ENCODE measurements around the gene ACO2.
"Not testable (repeated sequence)": the region's sequence is repeated elsewhere in the genome, so short reads cannot be mapped to it uniquely, and the experiment has no call there.

Gene ACO2

DNA sequence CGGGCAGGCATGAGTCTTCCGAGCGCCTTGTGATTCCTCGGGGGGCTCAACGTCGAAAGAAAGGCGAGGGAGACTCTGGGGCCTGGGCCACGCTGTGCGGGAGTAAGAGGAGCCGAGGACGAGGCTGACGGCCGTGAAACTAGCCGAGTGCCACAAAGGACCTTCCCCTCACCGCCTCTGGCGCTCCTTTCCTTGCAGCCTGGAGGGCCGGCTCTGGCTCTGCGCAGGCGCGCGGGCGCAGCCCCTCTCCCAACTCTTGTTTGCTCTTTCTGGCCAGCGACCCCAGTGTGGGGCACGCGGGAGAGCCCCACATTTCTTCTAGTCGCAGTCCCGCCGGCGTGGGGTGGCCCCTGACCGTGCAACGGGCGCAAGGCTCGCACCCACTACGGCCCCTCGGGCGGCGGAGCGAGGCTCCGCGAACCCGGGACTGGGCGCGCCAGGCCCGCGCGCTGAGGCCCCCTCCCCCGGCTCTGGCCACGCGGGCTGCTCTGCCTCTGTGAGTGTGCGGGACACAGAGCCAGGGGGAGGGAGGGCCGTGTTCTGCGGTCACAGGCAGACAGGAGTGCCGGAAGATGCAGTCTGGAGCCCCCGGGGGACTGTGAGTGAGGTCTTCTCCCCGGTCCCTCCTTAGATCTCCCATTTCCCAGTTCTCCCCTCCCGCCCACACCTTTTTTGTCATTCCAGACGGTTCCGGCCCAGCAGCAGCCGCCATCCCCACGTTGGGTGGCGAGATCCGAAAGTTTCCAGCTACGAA is 21.3 kb upstream of the ACO2 start:
- peak; percentile 20 to 42 for DNase-seq (ENCODE audit: low read depth in 1 of 2, low spot score in 1 of 2)

DNA sequence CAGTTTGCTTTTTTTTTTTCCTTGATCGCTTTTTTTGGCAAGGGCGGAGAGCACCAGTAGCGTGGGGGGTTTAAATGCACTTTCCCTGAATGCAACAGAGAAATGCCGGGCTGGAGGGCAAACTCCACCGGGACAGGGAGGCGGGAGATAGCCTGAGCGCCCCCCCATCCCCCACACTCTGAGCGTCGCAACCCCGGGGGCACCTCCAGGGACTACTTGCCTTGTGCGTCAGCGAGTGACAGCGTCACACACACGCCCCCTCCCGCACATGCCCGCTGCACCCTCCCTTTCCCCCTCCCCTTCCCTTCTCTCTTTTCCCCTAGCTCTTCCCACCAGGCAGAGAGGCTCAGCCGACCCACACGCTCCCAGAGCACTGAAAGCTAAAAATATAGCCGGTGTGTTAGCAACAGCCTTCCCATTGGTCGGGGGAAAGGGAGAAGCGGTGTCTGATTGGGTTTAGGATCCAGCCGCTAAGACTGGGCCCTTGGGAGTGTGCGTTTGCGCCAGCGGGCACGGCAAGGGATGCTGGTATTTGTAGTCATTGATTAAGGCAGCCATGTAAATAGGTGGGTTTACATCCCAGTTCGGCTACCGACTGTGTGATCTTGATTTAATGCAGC is 20.6 kb upstream of the ACO2 start:
- DNase-seq (ENCODE audit: low read depth in 1 of 2, low spot score in 1 of 2), result peak; percentile 69 to 84

GRCh38 chr22:41458161-41458728 is 10.7 kb upstream of the ACO2 start:
- DNase-seq (ENCODE audit: low read depth in 1 of 2, low spot score in 1 of 2), result no peak

DNA sequence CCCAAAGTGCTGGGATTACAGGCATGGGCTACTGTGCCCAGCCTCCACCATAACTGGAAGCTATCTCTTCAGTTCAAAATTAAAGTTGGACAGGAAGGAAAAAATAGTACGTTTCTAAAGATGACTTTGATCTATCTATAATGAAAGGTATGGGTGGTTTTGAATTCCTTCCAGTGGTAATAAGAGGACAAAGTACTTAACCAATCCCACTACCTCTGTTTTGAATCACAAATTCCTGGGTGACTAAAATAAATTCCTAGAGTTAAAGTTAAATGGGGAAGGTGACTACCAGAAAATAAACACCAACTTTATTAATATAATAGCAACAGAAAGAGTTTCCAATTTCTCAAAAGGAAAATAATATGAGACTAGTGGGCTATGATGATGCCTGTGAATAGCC is 9.5 kb upstream of the ACO2 start:
- no peak for DNase-seq (ENCODE audit: low read depth in 1 of 2, low spot score in 1 of 2)

- DNase-seq (ENCODE audit: low read depth in 1 of 2, low spot score in 1 of 2), result not testable (repeated sequence)
These were observed 8.8 kb upstream of the ACO2 start for GRCh38 chr22:41460071-41460470.

GRCh38 chr22:41461901-41462300 is 7.0 kb upstream of the ACO2 start:
- no peak for DNase-seq (ENCODE audit: low read depth in 1 of 2, low spot score in 1 of 2)

DNA sequence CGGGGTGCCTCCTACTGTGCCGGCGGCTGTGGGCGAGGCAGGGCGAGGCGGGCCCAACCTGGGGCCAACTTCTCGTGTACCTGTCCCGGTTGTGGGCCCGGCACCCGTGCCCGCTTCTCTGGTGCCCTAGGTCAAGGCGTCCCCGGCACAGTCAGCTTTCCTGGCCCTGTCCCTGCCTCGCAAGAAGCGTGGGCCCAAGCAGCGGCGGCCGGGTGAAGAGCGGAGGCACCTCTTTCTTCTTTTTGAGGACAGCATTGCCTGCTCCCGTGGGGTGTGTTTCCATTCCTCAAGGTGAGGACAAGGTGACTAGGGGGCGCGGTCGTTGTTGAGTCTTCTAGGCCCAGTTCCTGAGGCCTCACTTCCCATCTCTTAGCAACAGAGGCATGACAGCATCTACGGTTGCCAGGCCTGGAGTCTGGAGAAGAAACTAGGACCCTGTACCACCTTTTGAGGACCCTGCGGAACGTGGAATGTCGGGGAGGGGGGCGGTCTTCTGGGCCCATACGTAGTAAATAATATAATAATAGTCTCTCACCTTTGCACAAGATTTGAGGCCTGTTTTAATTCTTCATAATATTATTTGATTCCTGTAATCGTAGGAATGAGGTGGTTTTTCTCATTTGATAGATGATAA is 418 bp downstream of the ACO2 start:
- no peak for DNase-seq (ENCODE audit: low read depth in 1 of 2, low spot score in 1 of 2)

DNA sequence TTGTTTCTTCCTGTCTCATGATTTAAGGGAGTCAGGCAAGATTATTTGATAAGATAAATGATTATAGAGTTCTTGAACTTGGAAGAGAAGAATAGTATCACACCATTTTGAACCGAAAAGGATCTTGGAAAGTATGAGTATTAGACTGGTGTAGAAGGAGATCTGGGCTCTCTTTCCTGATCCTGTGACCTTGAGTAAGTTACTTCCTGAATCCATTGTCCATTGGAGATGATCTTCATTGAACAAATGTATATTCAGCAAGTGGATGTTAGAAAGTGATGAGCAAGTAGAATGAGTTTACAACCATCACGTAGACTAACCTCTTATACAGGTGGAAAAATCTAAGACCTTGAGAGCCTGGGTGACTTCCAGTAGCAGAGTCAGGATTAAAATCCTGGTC is 2.0 kb downstream of the ACO2 start:
- DNase-seq (ENCODE audit: low read depth in 1 of 2, low spot score in 1 of 2), result no peak

DNA sequence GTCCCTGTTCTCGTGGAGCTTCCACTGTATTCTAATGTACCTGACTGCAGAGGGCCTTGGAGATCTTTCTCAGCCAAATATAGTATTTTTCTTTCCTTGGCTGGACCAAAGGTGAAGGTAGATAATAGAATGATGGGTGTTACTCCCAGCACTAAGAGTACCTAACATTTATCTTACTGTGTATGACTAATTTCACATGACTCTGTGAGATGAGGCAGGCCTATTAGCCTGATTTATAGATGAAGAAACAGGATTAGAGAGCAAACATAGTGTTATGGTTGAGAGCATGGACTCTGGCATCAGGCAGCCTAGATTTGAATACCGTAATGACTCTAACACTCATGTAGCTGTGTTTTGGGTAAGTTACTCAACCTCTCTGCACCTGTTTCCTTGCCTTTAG is 2.7 kb downstream of the ACO2 start:
- DNase-seq (ENCODE audit: low read depth in 1 of 2, low spot score in 1 of 2), result no peak

DNA sequence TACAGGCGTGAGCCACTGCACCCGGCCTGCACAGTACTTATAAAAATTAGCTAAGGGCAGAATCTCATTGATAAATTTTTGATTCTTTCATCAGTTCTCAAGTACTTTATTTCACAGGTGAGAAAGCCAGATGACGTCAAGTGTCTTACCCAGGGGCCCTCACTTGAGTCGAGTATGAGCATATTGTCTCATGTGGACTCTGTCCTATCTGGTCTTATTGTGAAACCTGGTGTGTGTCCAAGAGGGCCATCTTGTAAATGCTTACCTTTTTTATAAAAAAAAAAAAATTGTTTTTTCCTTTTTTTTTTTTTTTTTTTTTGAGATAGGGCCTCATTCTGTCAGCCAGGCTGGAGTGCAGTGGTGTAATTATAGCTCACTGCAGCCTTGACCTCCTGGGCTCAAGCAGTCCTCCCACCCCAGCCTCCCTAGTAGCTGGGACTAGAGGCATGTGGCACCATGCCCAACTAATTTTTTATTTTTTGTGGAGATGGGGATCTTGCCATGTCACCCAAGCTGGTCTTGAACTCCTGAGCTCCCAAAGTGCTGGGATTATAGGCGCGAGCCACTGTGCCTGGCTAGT is 6.0 kb downstream of the ACO2 start:
- no peak for DNase-seq (ENCODE audit: low read depth in 1 of 2, low spot score in 1 of 2)

DNA sequence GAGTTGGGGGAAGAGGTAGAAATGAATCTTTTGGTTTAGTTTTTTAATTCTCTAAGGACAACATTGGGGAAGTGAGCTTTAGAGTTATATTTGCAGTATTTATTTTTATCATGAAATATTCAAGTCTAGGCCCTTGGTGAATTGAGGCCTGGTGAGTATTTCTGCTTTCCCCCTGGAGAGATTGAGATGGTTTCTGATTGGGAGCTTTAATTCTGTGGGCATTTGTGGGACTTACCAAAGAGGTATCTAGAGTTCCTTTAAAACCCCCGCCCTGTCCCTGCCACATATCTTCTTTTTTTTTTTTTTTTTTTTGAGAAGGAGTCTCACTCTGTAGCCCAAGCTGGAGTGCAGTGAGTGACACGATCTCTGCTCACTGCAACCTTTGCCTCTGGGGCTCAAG is 9.6 kb downstream of the ACO2 start:
- no peak for DNase-seq (ENCODE audit: low read depth in 1 of 2, low spot score in 1 of 2)

GRCh38 chr22:41478891-41479521 is 10.1 kb downstream of the ACO2 start:
- no peak for DNase-seq (ENCODE audit: low read depth in 1 of 2, low spot score in 1 of 2)

- no peak for DNase-seq (ENCODE audit: low read depth in 1 of 2, low spot score in 1 of 2)
These were observed 10.9 kb downstream of the ACO2 start for GRCh38 chr22:41479671-41480396.

- DNase-seq (ENCODE audit: low read depth in 1 of 2, low spot score in 1 of 2), result no peak
These were observed 11.4 kb downstream of the ACO2 start for GRCh38 chr22:41480397-41480735.

GRCh38 chr22:41481131-41481830 is 12.4 kb downstream of the ACO2 start:
- DNase-seq (ENCODE audit: low read depth in 1 of 2, low spot score in 1 of 2), result no peak

DNA sequence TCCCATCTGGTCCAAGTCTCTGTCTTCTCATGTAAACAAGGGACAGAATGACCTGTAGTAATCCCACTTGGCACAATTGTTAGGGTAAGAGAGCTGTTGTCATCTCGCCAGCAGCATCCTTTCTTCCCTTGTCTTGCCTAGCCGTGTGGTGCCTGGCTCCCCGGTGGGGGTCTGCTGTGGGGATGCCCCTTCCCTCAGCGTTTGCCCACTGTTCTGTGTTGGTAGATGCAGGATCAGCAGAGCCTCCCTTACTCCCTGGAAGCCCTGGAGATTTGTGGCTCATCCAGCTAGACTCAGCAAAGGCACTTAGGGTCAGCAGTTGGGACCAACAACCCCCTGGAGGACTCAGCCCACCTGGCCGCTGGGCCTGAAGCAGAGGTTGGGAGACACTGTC is 13.0 kb downstream of the ACO2 start:
- DNase-seq (ENCODE audit: low read depth in 1 of 2, low spot score in 1 of 2), result no peak

DNA sequence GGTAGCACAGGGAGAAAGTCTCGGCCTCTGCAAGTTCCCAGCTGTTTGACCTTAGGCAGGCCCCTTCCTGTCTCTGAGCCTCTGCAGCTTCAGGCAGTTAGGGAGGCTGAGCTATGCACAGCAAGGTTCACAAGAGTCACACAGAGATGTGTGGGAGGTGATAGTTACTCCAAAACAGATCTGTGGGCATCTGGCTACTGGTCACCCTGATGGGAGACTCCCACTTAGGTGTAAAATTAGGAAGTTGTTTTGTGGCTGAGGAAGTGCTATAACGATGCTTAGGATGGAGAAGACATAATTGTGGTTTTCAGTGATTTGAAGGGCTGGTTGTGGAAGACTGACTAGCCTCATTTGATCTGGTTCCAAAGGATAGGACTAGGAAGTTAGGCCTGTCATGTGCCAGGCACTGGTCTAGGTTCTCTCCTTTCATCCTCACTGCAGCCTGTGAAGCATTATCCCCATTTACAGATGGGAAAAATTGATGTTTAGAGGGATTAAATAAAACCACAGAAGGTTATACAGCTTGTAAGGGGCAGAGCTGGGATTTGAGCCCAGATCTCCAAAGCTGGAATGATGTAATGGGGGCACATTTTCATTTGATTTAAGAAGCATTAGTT is 13.5 kb downstream of the ACO2 start:
- no peak for DNase-seq (ENCODE audit: low read depth in 1 of 2, low spot score in 1 of 2)

DNA sequence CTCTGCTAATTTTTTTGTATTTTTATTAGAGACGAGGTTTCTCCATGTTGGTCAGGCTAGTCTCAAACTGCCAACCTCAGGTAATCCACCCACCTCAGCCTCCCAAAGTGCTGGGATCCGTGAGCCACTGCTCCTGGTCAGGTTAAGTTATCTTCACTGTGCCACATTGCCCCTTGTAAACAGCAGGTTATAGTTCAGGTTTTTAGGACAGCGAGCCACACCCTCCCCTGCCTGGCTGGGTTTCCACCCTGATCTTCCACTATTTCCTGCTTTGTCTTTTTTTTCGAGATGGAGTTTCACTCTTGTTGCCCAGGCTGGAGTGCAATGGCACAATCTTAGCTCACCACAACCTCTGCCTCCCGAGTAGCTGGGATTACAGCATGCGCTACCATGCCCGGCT is 16.1 kb downstream of the ACO2 start:
- DNase-seq (ENCODE audit: low read depth in 1 of 2, low spot score in 1 of 2), result no peak

DNA sequence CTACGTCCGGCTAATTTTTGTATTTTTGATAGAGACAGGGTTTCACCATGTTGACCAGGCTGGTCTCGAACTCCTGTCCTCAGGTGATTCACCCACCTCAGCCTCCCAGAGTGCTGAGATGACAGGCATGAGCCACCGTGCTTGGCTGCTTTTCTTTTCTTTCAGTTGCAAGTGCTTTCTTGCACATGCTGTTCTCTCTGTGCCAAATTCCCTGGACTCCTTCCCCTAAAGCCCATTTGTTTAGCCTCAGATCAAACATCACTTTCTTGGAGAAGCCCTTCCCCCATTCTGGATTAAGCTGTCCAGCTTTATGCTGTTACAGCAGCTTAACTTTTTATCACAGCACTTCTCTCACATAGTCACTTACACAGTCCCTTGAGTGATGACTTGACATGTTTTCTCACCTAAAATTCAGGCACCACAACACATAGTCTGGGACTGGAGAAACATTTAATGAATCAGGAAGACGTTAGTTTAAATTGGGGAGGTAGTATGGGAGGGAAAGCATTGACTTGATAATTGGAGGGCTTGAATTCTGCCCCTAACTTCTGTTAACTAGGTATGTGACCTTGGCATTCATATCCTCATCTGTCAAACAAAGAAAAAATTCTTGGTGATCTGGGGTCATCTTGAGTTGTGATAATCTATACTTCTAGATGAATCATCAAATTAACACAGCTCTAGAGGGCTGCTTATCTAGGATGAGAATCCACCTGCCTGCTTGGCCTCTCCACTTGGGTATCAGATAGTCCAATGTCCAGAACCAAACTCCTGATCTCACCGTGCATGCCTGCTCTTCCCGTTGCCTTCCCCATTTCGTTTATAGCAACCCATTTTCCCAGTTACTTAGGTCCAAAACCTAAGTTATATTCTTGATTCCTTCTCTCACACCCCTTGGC is 18.4 kb downstream of the ACO2 start:
- DNase-seq (ENCODE audit: low read depth in 1 of 2, low spot score in 1 of 2), result no peak

All from activated T-helper 1 cell treated with anti-CD3 and anti-CD28 coated beads, Interleukin-2, amount 50 U/mL, for 16 hours (primary cell).